Endothelial cell of umbilical vein (primary cell): Measurements from ENCODE around the gene LIN7A.

Experiments used
- EZH2 ChIP-seq: IDR thresholded peaks from 2 replicates; pipeline ENCODE4 v1.6.1; 2012; ENCODE audit warnings: borderline replicate concordance, low read depth, mild to moderate bottlenecking, moderate library complexity, low read length, inconsistent platforms; ENCODE audit not compliant: severe bottlenecking
- MYC ChIP-seq: IDR thresholded peaks from one replicate; pipeline ENCODE4 v1.6.1; 2011; ENCODE audit warnings: mild to moderate bottlenecking, low read depth, low read length
- POLR2AphosphoS5 ChIP-seq: IDR thresholded peaks from 2 replicates; pipeline ENCODE4 v1.6.1; 2012; ENCODE audit warnings: low read depth, mild to moderate bottlenecking, control low read depth, low read length, moderate library complexity; ENCODE audit not compliant: insufficient read depth
- TF ChIP-seq, protein P1 (sequence below), 2 donors: IDR thresholded peaks; 1 replicate in 1 of 2; 2 replicates in 1 of 2; pipeline ENCODE4 v1.5.1; 2011; ENCODE audit warnings: low read length in 2 of 2, mild to moderate bottlenecking in 2 of 2, moderate library complexity in 2 of 2, control low read depth in 1 of 2, inconsistent platforms in 1 of 2, low read depth in 1 of 2; ENCODE audit not compliant: insufficient read depth in 1 of 2; ENCODE audit errors: extremely low read depth in 1 of 2

DNA sequence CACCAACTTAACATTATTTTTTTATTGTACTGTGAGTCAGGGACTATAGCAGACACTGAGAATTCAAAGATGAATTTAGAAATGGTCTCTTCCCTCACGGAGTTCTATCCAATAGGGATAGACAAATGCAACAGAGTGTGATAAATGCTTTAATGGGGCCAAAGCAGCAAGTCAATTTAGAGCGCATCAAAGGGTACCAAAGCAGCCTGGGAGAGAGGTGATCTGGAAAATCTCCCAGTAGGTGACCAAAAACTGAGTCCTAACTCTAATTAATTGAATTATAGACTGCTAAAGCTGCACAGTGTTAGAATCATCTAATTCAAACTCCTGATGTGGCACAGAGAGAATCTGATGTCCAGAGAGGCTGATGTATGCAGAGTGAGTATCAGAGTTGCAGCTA lies 2.6 kb downstream of the LIN7A start:
- TF ChIP-seq, protein P1, sequence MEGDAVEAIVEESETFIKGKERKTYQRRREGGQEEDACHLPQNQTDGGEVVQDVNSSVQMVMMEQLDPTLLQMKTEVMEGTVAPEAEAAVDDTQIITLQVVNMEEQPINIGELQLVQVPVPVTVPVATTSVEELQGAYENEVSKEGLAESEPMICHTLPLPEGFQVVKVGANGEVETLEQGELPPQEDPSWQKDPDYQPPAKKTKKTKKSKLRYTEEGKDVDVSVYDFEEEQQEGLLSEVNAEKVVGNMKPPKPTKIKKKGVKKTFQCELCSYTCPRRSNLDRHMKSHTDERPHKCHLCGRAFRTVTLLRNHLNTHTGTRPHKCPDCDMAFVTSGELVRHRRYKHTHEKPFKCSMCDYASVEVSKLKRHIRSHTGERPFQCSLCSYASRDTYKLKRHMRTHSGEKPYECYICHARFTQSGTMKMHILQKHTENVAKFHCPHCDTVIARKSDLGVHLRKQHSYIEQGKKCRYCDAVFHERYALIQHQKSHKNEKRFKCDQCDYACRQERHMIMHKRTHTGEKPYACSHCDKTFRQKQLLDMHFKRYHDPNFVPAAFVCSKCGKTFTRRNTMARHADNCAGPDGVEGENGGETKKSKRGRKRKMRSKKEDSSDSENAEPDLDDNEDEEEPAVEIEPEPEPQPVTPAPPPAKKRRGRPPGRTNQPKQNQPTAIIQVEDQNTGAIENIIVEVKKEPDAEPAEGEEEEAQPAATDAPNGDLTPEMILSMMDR (IDR thresholded peaks at IDR 0.05; ENCODE audit: extremely low read depth in 1 of 2, insufficient read depth in 1 of 2, low read depth in 1 of 2, low read length in 2 of 2) = no peak
- no peak for TF ChIP-seq EZH2
- TF ChIP-seq POLR2AphosphoS5 = no peak
- TF ChIP-seq MYC = no peak
